ENCODE measurements around the gene OBSCN.
"Not testable (repeated sequence)": the region's sequence is repeated elsewhere in the genome, so short reads cannot be mapped to it uniquely, and the experiment has no call there.

The OBSCN gene

GRCh38 chr1:228226141-228226874 lies 18.5 kb downstream of the OBSCN start:
- DNase-seq (ENCODE audit: low read depth in 2 of 2), result no peak

DNA sequence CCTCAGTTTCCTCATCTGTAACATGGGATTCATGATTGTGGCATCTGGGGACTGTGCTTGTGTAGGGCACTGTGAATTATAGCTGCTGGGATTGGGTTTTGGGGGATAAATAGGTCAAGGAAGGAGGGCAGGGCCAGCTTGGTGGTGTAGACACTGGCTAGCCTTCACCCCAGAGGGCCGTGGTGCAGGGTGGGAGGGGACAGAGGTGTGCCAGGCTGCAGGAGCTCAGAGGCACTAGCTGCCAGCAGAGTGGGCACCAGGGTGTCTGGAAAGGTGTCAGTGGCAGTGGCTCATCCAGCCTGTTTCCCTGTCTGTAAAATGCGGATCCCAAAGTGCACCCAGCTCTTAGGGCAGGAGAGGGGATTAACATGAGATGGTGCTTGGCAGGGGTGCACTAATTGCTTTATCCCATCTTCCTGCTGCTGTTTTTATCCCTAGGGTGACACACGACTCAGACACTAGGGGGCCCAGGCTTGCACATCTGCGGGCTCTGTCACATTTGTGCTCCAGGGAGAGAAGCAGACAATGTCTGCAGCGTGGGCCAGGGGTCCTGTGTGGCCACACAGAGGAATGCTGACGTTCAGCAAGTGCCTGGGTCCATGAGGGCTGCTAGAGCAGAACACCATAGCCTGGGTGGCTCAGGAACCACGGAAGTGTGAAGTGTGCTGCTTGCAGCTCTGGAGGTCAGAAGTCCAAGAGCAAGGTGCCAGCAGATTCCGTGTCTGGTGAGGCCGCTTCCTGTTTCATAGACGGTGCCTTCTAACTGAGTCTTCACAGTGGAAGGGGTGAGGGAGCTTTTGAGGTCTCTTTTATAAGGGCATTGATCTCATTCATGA lies 19.3 kb downstream of the OBSCN start:
- DNase-seq (ENCODE audit: low read depth in 2 of 2), result no peak

DNA sequence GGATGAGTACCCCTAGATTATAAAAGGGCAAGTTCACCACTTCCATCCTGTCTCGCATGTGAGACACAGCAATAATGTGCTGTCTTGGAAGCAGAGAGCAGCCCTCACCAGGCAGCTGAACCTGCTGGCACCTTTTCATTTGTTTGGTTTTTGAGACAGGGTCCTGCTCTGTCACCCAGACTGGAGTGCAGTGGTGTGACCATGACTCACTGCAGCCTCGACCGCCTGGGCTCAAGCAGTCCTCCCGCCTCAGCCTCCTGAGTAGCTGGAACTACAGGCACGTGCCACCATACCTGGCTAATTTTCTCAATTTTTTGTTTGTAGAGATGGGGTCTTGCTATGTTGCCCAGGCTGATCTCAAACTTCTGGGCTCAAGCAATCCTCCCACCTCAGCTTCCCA lies 20.3 kb downstream of the OBSCN start:
- not testable (repeated sequence) for DNase-seq (ENCODE audit: low read depth in 2 of 2)

DNA sequence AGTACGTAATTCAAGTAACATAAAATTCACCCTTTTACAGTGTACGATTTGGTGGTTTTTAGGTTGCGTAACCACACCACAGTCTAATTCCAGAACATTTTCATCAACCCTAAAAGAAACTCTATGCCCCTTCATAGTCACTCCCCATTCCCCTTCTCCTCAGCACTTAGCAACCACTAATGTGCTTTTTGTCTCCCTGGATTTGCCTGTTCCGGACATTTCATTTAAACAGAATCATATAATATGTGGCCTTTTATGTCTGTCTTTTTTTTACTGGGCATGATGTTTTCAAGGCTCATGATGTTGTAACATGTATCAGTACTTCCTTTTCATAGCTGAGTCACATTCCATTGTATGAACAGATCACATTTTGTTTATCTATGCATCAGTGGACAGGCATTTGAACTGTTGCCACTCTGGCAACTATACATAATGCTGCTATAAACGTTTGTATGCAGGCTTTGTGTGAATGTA lies 20.8 kb downstream of the OBSCN start:
- no peak for DNase-seq (ENCODE audit: low read depth in 2 of 2)

DNA sequence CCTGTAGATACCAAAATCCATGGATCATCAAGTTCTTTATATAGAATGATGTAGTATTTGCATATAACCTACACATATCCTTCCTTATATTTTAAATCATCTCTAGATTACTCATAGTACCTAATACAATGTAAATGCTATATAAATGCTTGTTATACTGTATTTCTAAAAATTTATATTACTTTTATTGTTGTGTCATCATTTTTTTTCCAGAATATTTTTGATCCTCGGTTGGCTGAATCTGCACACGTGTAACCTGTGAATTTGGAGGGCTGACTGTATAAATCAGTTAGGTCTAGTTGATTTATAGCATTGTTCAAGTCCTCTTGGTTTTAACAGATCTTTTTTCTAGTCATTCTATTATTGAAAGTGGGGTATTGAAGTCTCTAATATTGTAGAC lies 23.3 kb downstream of the OBSCN start:
- DNase-seq (ENCODE audit: low read depth in 2 of 2), result no peak

- no peak for DNase-seq (ENCODE audit: low read depth in 2 of 2)
Measured at GRCh38 chr1:228233136-228233535, 25.3 kb downstream of the OBSCN start.

DNA sequence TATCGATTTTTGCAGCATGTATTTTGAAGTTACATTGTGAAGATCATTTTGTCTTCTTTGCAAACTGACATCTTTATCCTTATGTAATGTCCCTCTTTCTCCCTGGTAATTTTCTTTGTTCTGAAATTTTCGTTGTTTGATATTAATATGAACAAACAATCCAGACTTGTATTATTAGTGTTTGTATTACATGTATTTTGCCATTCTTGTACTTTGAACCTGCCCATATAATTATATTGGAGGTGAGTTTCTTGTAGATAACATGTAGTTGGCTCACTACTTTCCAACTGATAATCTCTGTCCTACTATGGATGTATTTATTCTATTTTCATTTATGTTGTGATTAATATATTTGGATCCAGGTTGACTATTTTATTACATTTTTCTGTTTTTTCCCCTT lies 27.1 kb downstream of the OBSCN start:
- DNase-seq (ENCODE audit: low read depth in 2 of 2), result no peak

DNA sequence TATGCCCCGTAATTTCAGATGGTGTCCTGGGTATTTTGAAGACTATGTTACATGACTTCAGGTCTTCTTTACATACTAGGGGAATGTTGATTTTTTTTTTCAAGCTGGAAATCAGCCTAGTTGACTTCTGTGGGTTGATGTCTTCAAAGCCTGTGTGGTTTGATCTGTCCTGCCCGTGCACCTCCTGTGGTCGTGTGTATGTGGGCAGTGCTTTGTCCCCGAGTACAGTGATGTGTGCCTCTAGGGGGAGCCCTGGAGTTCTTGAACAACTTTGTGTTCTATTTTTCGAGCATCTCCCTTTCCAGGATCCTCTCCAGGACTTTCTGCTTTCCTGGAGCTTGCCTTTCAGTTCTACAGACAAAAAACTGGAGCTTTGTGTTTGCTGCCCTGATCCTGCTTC lies 28.9 kb downstream of the OBSCN start:
- DNase-seq (ENCODE audit: low read depth in 2 of 2), result no peak

DNA sequence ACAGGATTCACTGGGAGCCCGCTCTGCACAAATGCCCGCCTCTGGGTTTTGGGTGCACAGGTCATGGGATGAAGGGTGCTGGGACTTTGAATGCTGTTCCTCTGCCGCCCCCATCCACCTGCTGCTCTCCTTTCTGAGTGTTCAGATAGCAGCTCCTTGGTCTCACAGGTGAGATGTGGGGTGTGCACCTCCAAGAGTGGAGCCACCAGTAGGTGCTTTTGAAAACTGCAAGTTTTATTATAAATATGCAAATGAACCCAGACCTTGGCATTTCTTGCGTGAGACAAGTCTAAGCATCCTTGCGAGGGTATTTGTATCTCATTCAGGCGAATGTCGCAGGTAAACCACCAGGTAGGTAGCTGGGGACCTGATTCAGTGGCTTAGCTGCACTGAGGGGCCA lies 30.2 kb downstream of the OBSCN start:
- DNase-seq (ENCODE audit: low read depth in 2 of 2), result no peak

- no peak for DNase-seq (ENCODE audit: low read depth in 2 of 2)
Measured at GRCh38 chr1:228238461-228238860, 30.6 kb downstream of the OBSCN start.

- no peak for DNase-seq (ENCODE audit: low read depth in 2 of 2)
Measured at GRCh38 chr1:228240411-228241240, 32.8 kb downstream of the OBSCN start.

DNA sequence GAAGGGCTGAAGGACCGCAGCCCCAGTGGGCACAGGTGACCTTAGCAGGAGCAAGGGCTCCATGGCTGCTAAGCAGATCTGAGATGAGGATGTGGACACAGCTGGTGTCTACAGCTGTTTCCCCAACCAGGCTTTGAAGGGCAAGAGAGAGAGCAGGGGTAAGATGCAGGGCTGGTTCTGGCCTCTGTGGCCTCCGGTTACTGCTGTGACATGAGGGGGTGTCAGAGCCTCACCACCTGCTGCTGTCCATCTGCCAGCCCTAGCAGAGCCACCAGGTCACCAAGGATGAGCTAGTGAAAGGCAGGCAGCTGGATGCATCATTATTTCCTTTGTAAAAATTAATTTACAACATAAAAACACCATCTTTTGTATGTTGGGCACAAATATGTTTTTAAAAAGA lies 33.4 kb downstream of the OBSCN start:
- DNase-seq (ENCODE audit: low read depth in 2 of 2), result no peak

GRCh38 chr1:228242409-228242808 lies 34.6 kb downstream of the OBSCN start:
- DNase-seq (ENCODE audit: low read depth in 2 of 2), result no peak

GRCh38 chr1:228243093-228243492 lies 35.2 kb downstream of the OBSCN start:
- DNase-seq (ENCODE audit: low read depth in 2 of 2), result no peak

- not testable (repeated sequence) for DNase-seq (ENCODE audit: low read depth in 2 of 2)
Measured at GRCh38 chr1:228243989-228244388, 36.1 kb downstream of the OBSCN start.

DNA sequence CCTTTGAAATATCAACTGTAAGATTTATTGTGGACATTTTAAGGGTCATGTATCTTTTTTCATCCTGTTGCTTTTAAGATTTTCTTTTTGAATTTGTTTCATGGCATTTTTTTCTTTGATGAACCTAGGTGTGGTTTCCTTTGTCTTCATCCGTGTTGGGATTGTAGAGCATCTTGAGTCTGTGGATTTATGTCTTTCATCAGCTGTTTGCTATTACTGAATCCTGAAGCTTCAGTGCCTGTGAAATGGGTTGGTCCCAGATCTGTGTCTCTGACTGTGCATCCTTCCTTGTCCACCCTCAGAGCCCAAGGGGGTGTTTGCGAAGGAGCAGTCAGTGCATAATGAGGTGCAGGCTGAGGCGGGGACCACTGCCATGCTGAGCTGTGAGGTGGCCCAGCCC lies 37.3 kb downstream of the OBSCN start:
- no peak for DNase-seq (ENCODE audit: low read depth in 2 of 2)

GRCh38 chr1:228246216-228246900 lies 38.5 kb downstream of the OBSCN start:
- DNase-seq (ENCODE audit: low read depth in 2 of 2), result no peak

DNA sequence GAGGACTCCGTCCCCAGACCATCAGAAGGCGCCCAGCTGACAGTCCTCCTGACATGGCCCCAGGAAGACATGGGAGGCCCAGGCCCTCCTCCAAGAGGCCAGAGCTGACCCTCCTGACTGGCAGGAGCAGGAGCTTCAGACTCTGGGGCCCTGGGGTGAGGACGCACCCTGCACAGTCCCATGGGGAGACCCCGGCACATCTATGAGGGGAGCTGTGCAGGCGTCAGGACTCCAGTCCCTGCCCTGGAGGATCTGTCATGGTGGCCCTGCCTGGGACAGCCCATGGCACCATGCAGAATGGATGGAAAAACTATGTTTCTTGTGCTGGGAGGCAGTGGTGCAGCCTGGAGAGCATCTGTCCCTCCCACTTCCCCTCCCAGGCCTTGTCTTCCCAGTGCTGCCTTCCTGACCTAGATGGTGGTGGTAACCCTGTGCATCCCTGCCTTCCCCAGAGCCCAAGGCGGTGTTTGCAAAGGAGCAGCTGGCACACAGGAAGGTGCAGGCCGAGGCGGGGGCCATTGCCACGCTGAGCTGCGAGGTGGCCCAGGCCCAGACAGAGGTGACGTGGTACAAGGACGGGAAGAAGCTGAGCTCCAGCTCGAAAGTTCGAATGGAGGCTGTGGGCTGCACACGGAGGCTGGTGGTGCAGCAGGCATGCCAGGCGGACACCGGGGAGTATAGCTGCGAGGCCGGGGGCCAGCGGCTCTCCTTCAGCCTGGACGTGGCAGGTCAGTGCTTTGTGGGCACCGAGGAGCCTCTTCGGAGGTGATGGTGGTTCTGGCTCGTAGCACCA lies 41.9 kb downstream of the OBSCN start:
- DNase-seq (ENCODE audit: low read depth in 2 of 2), result no peak

DNA sequence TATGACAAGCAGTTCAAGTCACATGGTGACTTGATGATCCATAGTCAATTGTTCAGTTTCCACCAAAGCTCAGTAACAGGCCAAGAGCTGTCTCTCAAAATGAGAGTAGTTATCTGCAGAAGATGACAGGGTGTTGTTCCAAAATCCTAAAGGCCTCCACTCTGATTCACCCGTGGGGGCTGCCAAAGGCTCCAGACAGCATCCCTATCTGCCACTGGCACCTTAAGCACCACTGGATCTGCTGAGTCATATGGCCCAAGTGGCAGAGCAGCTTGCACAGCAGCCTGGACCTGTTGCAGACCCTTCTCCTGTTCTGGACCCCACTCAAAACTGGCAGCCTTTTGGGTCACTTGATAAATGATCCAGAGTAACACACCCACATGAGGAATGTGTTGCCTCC lies 44.6 kb downstream of the OBSCN start:
- DNase-seq (ENCODE audit: low read depth in 2 of 2), result not testable (repeated sequence)

GRCh38 chr1:228256626-228257375 lies 49.0 kb downstream of the OBSCN start:
- DNase-seq (ENCODE audit: low read depth in 2 of 2), result no peak

All from activated CD8-positive, alpha-beta memory T cell treated with anti-CD3 and anti-CD28 coated beads for 4 hours (primary cell).